GM08714 (cell line): Measurements from ENCODE around the gene ADAMTS17.

Source experiments
- H3K4me3 ChIP-seq: fragments of 200-500 bp; sonication (Bioruptor generic); 2 replicates; pipeline ENCODE4 v1.5.1; 2014; ENCODE audit warnings: mild to moderate bottlenecking, low read length, inconsistent platforms
- ZNF274 ChIP-seq: IDR thresholded peaks from 2 replicates; pipeline ENCODE4 v1.6.1; 2012; ENCODE audit warnings: mild to moderate bottlenecking, low read depth, low read length

Gene ADAMTS17

GRCh38 chr15:100109486-100110035, 232.2 kb downstream of the ADAMTS17 start:
- no peak for TF ChIP-seq ZNF274
- no peak overlapping the region for H3K4me3 ChIP-seq

GRCh38 chr15:100108846-100109245, 232.9 kb downstream of the ADAMTS17 start:
- no peak overlapping the region for H3K4me3 ChIP-seq
- no peak for TF ChIP-seq ZNF274

GRCh38 chr15:100108346-100108745, 233.4 kb downstream of the ADAMTS17 start:
- no peak overlapping the region for H3K4me3 ChIP-seq
- TF ChIP-seq ZNF274: no peak

GRCh38 chr15:100107606-100108225, 234.1 kb downstream of the ADAMTS17 start:
- no peak overlapping the region for H3K4me3 ChIP-seq
- no peak for TF ChIP-seq ZNF274

- TF ChIP-seq ZNF274: no peak
- no peak overlapping the region for H3K4me3 ChIP-seq
Measured at GRCh38 chr15:100107151-100107550, 234.6 kb downstream of the ADAMTS17 start.

- H3K4me3 ChIP-seq: no peak overlapping the region
- no peak for TF ChIP-seq ZNF274
Measured at GRCh38 chr15:100106732-100107131, 235.0 kb downstream of the ADAMTS17 start.

GRCh38 chr15:100105101-100105500, 236.7 kb downstream of the ADAMTS17 start:
- TF ChIP-seq ZNF274: no peak
- no peak overlapping the region for H3K4me3 ChIP-seq

GRCh38 chr15:100104245-100104644, 237.5 kb downstream of the ADAMTS17 start:
- no peak for TF ChIP-seq ZNF274
- no peak overlapping the region for H3K4me3 ChIP-seq

- no peak overlapping the region for H3K4me3 ChIP-seq
- TF ChIP-seq ZNF274: no peak
Measured at GRCh38 chr15:100103828-100104227, 237.9 kb downstream of the ADAMTS17 start.

- H3K4me3 ChIP-seq: no peak overlapping the region
- no peak for TF ChIP-seq ZNF274
Measured at GRCh38 chr15:100101426-100102089, 240.2 kb downstream of the ADAMTS17 start.

- H3K4me3 ChIP-seq: no peak overlapping the region
- TF ChIP-seq ZNF274: no peak
Measured at GRCh38 chr15:100100926-100101325, 240.8 kb downstream of the ADAMTS17 start.

- H3K4me3 ChIP-seq: no peak overlapping the region
- TF ChIP-seq ZNF274: no peak
Measured at GRCh38 chr15:100099976-100100375, 241.8 kb downstream of the ADAMTS17 start.

GRCh38 chr15:100098705-100099104, 243.1 kb downstream of the ADAMTS17 start:
- no peak for TF ChIP-seq ZNF274
- H3K4me3 ChIP-seq: no peak overlapping the region

GRCh38 chr15:100097342-100098127, 244.2 kb downstream of the ADAMTS17 start:
- no peak overlapping the region for H3K4me3 ChIP-seq
- no peak for TF ChIP-seq ZNF274

GRCh38 chr15:100096700-100097099, 245.1 kb downstream of the ADAMTS17 start:
- H3K4me3 ChIP-seq: no peak overlapping the region

GRCh38 chr15:100096248-100096600, 245.6 kb downstream of the ADAMTS17 start:
- TF ChIP-seq ZNF274: no peak
- H3K4me3 ChIP-seq: no peak overlapping the region

More at GRCh38 chr15:100096700-100097099, 245.1 kb downstream of the ADAMTS17 start:
- no peak for TF ChIP-seq ZNF274
